B cell (primary cell): ENCODE data around the gene WDHD1. TPM values are rescaled to one million over a fixed set of nuclear protein-coding genes. Genes with fewer than 3 reads are reported as not detected.
A peak's percentile ranks its signal among the peaks of the same experiment; 100 is the strongest.

ENCODE experiments used
- ATAC-seq: fragments of 200-7000 bp; cut with Tn5 transposase; one replicate; pipeline ENCODE4 v1.10.0; 2021; ENCODE audit warnings: low read depth, mild to moderate bottlenecking, moderate number of reproducible peaks, moderate library complexity
- CTCF ChIA-PET: fragments of 350-600 bp; sonication (Branson Sonifier 250); formaldehyde crosslinking; loops from one replicate; lab custom pipeline; 2021; ENCODE audit warnings: antibody characterized with exemption, inconsistent platforms; lab: Charles Lee
- POLR2A ChIA-PET: fragments of 350-600 bp; sonication (Branson Sonifier 250); formaldehyde crosslinking; loops from one replicate; lab custom pipeline; 2021; ENCODE audit warnings: antibody characterized with exemption; lab: Charles Lee
- DNase-seq: peaks from one replicate; pipeline ENCODE4 v3.0.0; 2013
- H2AFZ ChIP-seq: 2 replicates; pipeline ENCODE4 v1.6.1; 2012; ENCODE audit warnings: mild to moderate bottlenecking, low read depth, low read length; ENCODE audit not compliant: insufficient read depth, poor library complexity, severe bottlenecking
- H3K27ac ChIP-seq, 2 donors: 1 replicate in 1 of 2; 2 replicates in 1 of 2; pipeline ENCODE4 v1.5.1; 2012 to 2013; ENCODE audit warnings: low read length in 2 of 2, mild to moderate bottlenecking in 2 of 2, moderate library complexity in 1 of 2
- H3K27me3 ChIP-seq, 4 experiments: fragments of 200-600 bp in 1 of 4; sonication (generic) in 1 of 4; replicated peaks in 1 of 4; 1 replicate in 2 of 4; 2 replicates in 2 of 4; pipeline versions ENCODE4 v1.6.1 to v1.7.0; 2013 to 2016; ENCODE audit warnings: low read length in 3 of 4, mild to moderate bottlenecking in 2 of 4, mixed read lengths in 1 of 4, moderate library complexity in 1 of 4; ENCODE audit not compliant: insufficient read depth in 4 of 4, control insufficient read depth in 3 of 4; ENCODE audit errors: control extremely low read depth in 1 of 4
- H3K36me3 ChIP-seq, 2 experiments: replicated peaks in 1 of 2; 1 replicate in 1 of 2; 2 replicates in 1 of 2; pipeline versions ENCODE4 v1.6.1 to v1.7.1; 2013; ENCODE audit warnings: low read length in 1 of 2; ENCODE audit not compliant: insufficient read depth in 2 of 2, control insufficient read depth in 1 of 2; ENCODE audit errors: control extremely low read depth in 1 of 2, extremely low read depth in 1 of 2
- H3K4me1 ChIP-seq, 2 donors: fragments of 200-600 bp in 1 of 2; sonication (generic) in 1 of 2; 1 replicate in 1 of 2; 2 replicates in 1 of 2; pipeline versions ENCODE4 v1.5.1 to v1.6.1; 2013 to 2017; ENCODE audit warnings: low read length in 2 of 2; ENCODE audit not compliant: control insufficient read depth in 2 of 2, insufficient read depth in 2 of 2
- H3K4me2 ChIP-seq: replicated peaks from 2 replicates; pipeline ENCODE3; 2012; ENCODE audit warnings: mild to moderate bottlenecking, low read depth, low read length; ENCODE audit not compliant: poor library complexity, severe bottlenecking
- H3K4me3 ChIP-seq, 5 experiments: fragments of 200-600 bp in 1 of 5; sonication (generic) in 1 of 5; 1 replicate in 3 of 5; 2 replicates in 2 of 5; pipeline versions ENCODE4 v1.5.1 to v1.7.0; 2011 to 2016; ENCODE audit warnings: low read length in 4 of 5, mild to moderate bottlenecking in 4 of 5, low read depth in 2 of 5, control low read depth in 1 of 5, moderate library complexity in 1 of 5; ENCODE audit not compliant: insufficient read depth in 1 of 5; ENCODE audit errors: control extremely low read depth in 1 of 5, extremely low read depth in 1 of 5
- H3K79me2 ChIP-seq: fragments of 200-600 bp; sonication (generic); one replicate; pipeline ENCODE4 v1.6.0; 2016; ENCODE audit warnings: low read length; ENCODE audit not compliant: control insufficient read depth, insufficient read depth
- H3K9ac ChIP-seq: fragments of 200-600 bp; sonication (generic); 2 replicates; pipeline ENCODE4 v1.6.1; 2017; ENCODE audit warnings: mild to moderate bottlenecking, low read length, moderate library complexity
- H3K9me3 ChIP-seq, 3 donors: one replicate each; pipeline versions ENCODE4 v1.6.1 to v1.7.1; 2013; ENCODE audit warnings: low read length in 2 of 3; ENCODE audit not compliant: control insufficient read depth in 2 of 3, insufficient read depth in 1 of 3; ENCODE audit errors: control extremely low read depth in 1 of 3
- H4K20me1 ChIP-seq: 2 replicates; pipeline ENCODE4 v1.6.0; 2012; ENCODE audit warnings: mild to moderate bottlenecking, low read length; ENCODE audit not compliant: insufficient read depth, control insufficient read depth, poor library complexity, severe bottlenecking
- H3K27ac Mint-ChIP-seq: one replicate; pipeline ENCODE4 v1.8.0; 2021; ENCODE audit warnings: mixed read lengths
- H3K27me3 Mint-ChIP-seq: one replicate; pipeline ENCODE4 v1.8.0; 2021; ENCODE audit warnings: mixed read lengths
- H3K4me1 Mint-ChIP-seq: one replicate; pipeline ENCODE4 v1.8.0; 2021; ENCODE audit warnings: mixed read lengths
- H3K4me3 Mint-ChIP-seq: one replicate; pipeline ENCODE4 v1.8.0; 2021; ENCODE audit warnings: mixed read lengths
- H3K9me3 Mint-ChIP-seq: one replicate; pipeline ENCODE4 v1.8.0; 2022; ENCODE audit warnings: mixed read lengths; ENCODE audit not compliant: insufficient read depth
- EZH2 ChIP-seq: IDR thresholded peaks from 2 replicates; pipeline ENCODE4 v1.6.1; 2012; ENCODE audit warnings: borderline replicate concordance, low read depth, mild to moderate bottlenecking, moderate library complexity, low read length; ENCODE audit not compliant: insufficient read depth, poor library complexity, severe bottlenecking
- WGBS: methylation state at CpG from one replicate; pipeline ENCODE4 v1.1.5; 2013; ENCODE audit warnings: missing lambda C conversion rate; ENCODE audit not compliant: insufficient coverage; 5-methylcytosine and 5-hydroxymethylcytosine counted together
- intact Hi-C: fragments of 100-400 bp; cut with micrococcal nuclease; formaldehyde crosslinking; loops from one replicate; pipeline ENCODE4 v1.10.0; 2022
- polyA plus RNA-seq: library from polyadenylated mRNA; depleted of rRNA; stranded (reverse); fragments of >200 nt; gene quantifications from 2 replicates; pipeline ENCODE4 v1.2.3, GENCODE V29; 2012
- total RNA-seq, 2 donors: library from RNA; stranded (reverse); fragments of 120-200 nt in 1 of 2; gene quantifications; 1 replicate in 1 of 2; 2 replicates in 1 of 2; pipeline versions ENCODE4 v1.2.3 to v1.2.4, GENCODE V29; 2013 to 2022
- TF ChIP-seq, protein P1 (sequence below): fragments of 200-600 bp; IDR thresholded peaks from one replicate; pipeline ENCODE4 v1.8.0; 2022; ENCODE audit warnings: antibody characterized with exemption, mild to moderate bottlenecking

Gene WDHD1
- total and polyA plus RNA-seq, 2 donors (not counting 1 experiment from before 2014, with no cell fraction given): 0.61 to 6.5 TPM

GRCh38 chr14:54902143-54902520, 124.8 kb downstream of the WDHD1 start:
- peak overlapping the region; percentile 91 for H3K4me3 Mint-ChIP-seq
- Histone ChIP-seq H3K36me3 (no peaks in the 10 kb centered on the region), H3K4me3 (peak overlapping the region; percentile 45 to 92 (median 83)), H3K27me3 (no peaks in the 10 kb centered on the region), H2AFZ (peak overlapping the region; percentile 89), H3K9ac (peak overlapping the region; percentile 91), H3K79me2 (peaks cover 35% of the 10 kb centered on the region), H4K20me1 (peaks cover 5% of the 10 kb centered on the region), H3K27ac (peak overlapping the region; percentile 83 to 90), H3K4me1 (peaks cover 9 to 16% of the 10 kb centered on the region in 2 donors), H3K9me3 (no peaks in the 10 kb centered on the region), H3K4me2 (peak overlapping the region; percentile 92)
- H3K4me1 Mint-ChIP-seq: peaks cover 16% of the 10 kb centered on the region
- ATAC-seq: peak; percentile 61
- ChIA-PET POLR2A (interaction anchor here (0.5 to 1.0 kb wide), 3 partner anchors 20 to 196 kb away, joined by 3 to 6 read pairs (median 5); partner anchors contain the start of genes SOCS4 and WDHD1), CTCF (interaction anchor here (1.0 to 7.0 kb wide), 14 partner anchors 8 to 338 kb away, joined by 3 to 40 read pairs (median 5); partner anchors contain the start of gene MAPK1IP1L)
- TF ChIP-seq, protein P1, sequence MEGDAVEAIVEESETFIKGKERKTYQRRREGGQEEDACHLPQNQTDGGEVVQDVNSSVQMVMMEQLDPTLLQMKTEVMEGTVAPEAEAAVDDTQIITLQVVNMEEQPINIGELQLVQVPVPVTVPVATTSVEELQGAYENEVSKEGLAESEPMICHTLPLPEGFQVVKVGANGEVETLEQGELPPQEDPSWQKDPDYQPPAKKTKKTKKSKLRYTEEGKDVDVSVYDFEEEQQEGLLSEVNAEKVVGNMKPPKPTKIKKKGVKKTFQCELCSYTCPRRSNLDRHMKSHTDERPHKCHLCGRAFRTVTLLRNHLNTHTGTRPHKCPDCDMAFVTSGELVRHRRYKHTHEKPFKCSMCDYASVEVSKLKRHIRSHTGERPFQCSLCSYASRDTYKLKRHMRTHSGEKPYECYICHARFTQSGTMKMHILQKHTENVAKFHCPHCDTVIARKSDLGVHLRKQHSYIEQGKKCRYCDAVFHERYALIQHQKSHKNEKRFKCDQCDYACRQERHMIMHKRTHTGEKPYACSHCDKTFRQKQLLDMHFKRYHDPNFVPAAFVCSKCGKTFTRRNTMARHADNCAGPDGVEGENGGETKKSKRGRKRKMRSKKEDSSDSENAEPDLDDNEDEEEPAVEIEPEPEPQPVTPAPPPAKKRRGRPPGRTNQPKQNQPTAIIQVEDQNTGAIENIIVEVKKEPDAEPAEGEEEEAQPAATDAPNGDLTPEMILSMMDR: no peak
- TF ChIP-seq EZH2: no peak
- WGBS: under 1% methylated on average over 37 of the region's 37 CpGs
- H3K9me3 Mint-ChIP-seq: no peaks in the 10 kb centered on the region
- intact Hi-C loops: loop anchor here (1.0 to 5.0 kb wide), 11 partner anchors 9 to 509 kb away; partner anchors contain the start of genes ATG14, CGRRF1, FBXO34 and MAPK1IP1L
- peak; percentile 84 for DNase-seq
- peak overlapping the region; percentile 59 for H3K27ac Mint-ChIP-seq
- H3K27me3 Mint-ChIP-seq: no peaks in the 10 kb centered on the region
